HepG2 (cell line): ENCODE measurements around the gene MPHOSPH8. TPM values are rescaled to one million over a fixed set of nuclear protein-coding genes. Genes with fewer than 3 reads are reported as not detected.

Experiments
- ATAC-seq: fragments of 200-7000 bp; cut with Tn5 transposase; 3 replicates; pipeline ENCODE4 v1.9.1; 2020; ENCODE audit warnings: mild to moderate bottlenecking, moderate library complexity
- BruUV-seq: library from RNA; stranded (reverse); fragments of 400-500 nt; replicated peaks from 2 replicates; lab custom pipeline; 2021; lab: Mats Ljungman, UMichigan
- CTCF ChIA-PET: fragments of 300-600 bp; formaldehyde crosslinking; extraction: SDS; loops from one replicate; lab custom pipeline; 2021; ENCODE audit warnings: low total read pairs, inconsistent platforms, low intra/inter-chr PET ratio; lab: Yijun Ruan, JAX
- POLR2A ChIA-PET: fragments of 350-600 bp; sonication (Branson Sonifier 250); formaldehyde crosslinking; loops from one replicate; lab custom pipeline; 2020; ENCODE audit warnings: antibody characterized with exemption, inconsistent platforms; lab: Yijun Ruan, JAX
- DNase-seq: peaks from one replicate; pipeline ENCODE4 v3.0.0-alpha.2; 2015; ENCODE audit warnings: low spot score
- FAIRE-seq: peaks from 3 replicates; lab custom pipeline; 2011; peaks lifted over from hg19 to GRCh38; lab: Jason Lieb, UNC
- H2AFZ ChIP-seq: one replicate; pipeline ENCODE4 v1.6.1; 2011; ENCODE audit warnings: low read length, inconsistent platforms
- H3K27ac ChIP-seq: fragments of 300-600 bp; 3 replicates; pipeline ENCODE4 v1.8.0; 2011; ENCODE audit warnings: mixed run types, mild to moderate bottlenecking, mixed read lengths, low read length, inconsistent platforms; ENCODE audit not compliant: insufficient read depth; ENCODE audit errors: extremely low read length
- H3K27me3 ChIP-seq, 2 experiments: fragments of 200-600 bp in 1 of 2; 2 replicates in 1 of 2; 3 replicates in 1 of 2; pipeline versions ENCODE4 v1.6.0 to v1.8.0; 2011; ENCODE audit warnings: low read length in 2 of 2, mild to moderate bottlenecking in 2 of 2, moderate library complexity in 2 of 2, inconsistent platforms in 1 of 2; ENCODE audit not compliant: insufficient read depth in 2 of 2, control insufficient read depth in 1 of 2
- H3K36me3 ChIP-seq, 2 experiments: fragments of 200-600 bp in 1 of 2; replicated peaks in 1 of 2; 2 replicates in 1 of 2; 3 replicates in 1 of 2; pipeline versions ENCODE4 v1.5.1 to v1.8.0; 2011; ENCODE audit warnings: low read length in 2 of 2, inconsistent platforms in 1 of 2; ENCODE audit not compliant: insufficient read depth in 2 of 2, control insufficient read depth in 1 of 2
- H3K4me1 ChIP-seq: 2 replicates; pipeline ENCODE4 v1.5.1; 2012; ENCODE audit warnings: low read length, inconsistent platforms; ENCODE audit not compliant: insufficient read depth
- H3K4me2 ChIP-seq: 2 replicates; pipeline ENCODE4 v1.6.0; 2011; ENCODE audit warnings: low read depth, low read length, inconsistent platforms
- H3K4me3 ChIP-seq, 3 experiments: fragments of 200-600 bp in 1 of 3; sonication (generic), shearing (Covaris generic) in 1 of 3; replicated peaks in 1 of 3; 2 replicates each; pipeline ENCODE4 v1.5.1; 2011 to 2016; ENCODE audit warnings: low read length in 3 of 3, inconsistent platforms in 2 of 3, low read depth in 2 of 3, mild to moderate bottlenecking in 2 of 3, control low read depth in 1 of 3, mixed read lengths in 1 of 3; ENCODE audit not compliant: insufficient read depth in 1 of 3
- H3K79me2 ChIP-seq: one replicate; pipeline ENCODE4 v1.6.1; 2011; ENCODE audit warnings: low read length, inconsistent platforms; ENCODE audit not compliant: insufficient read depth
- H3K9ac ChIP-seq: 2 replicates; pipeline ENCODE4 v1.6.0; 2011; ENCODE audit warnings: mild to moderate bottlenecking, low read depth, low read length, inconsistent platforms; ENCODE audit not compliant: insufficient read depth
- H3K9me3 ChIP-seq: 2 replicates; pipeline ENCODE4 v1.5.1; 2012; ENCODE audit warnings: mild to moderate bottlenecking, low read length
- H4K20me1 ChIP-seq: 2 replicates; pipeline ENCODE4 v1.6.0; 2011; ENCODE audit warnings: inconsistent platforms, mild to moderate bottlenecking, low read length, moderate library complexity; ENCODE audit not compliant: insufficient read depth
- EZH2 ChIP-seq: conservative IDR thresholded peaks from 2 replicates; pipeline ENCODE4 v1.6.1; 2012; ENCODE audit warnings: mild to moderate bottlenecking, low read depth, low read length, moderate library complexity
- KAT8 ChIP-seq: IDR thresholded peaks from 2 replicates; pipeline ENCODE4 v1.6.1; 2016; ENCODE audit warnings: missing genetic modification reagents, missing compliant biosample characterization
- NFKB2 ChIP-seq: sonication (generic); formaldehyde crosslinking; IDR thresholded peaks from 2 replicates; pipeline ENCODE4 v1.4.0; 2020; ENCODE audit warnings: missing genetic modification reagents, borderline replicate concordance
- PPARG ChIP-seq: conservative IDR thresholded peaks from 2 replicates; pipeline ENCODE4 v1.6.1; 2016; ENCODE audit warnings: missing biosample characterization, missing genetic modification reagents
- SATB2 ChIP-seq: sonication (generic); formaldehyde crosslinking; IDR thresholded peaks from 2 replicates; pipeline ENCODE4 v1.5.0; 2020; ENCODE audit warnings: missing genetic modification reagents
- SNAI1 ChIP-seq: sonication (generic); formaldehyde crosslinking; IDR thresholded peaks from 2 replicates; pipeline ENCODE4 v1.5.0; 2020; ENCODE audit warnings: mild to moderate bottlenecking, missing genetic modification reagents, borderline replicate concordance
- SOX5 ChIP-seq: IDR thresholded peaks from 2 replicates; pipeline ENCODE4 v1.6.1; 2016; ENCODE audit warnings: borderline replicate concordance
- ZC3H4 ChIP-seq: sonication (generic); formaldehyde crosslinking; IDR thresholded peaks from 2 replicates; pipeline ENCODE4 v1.4.0; 2020; ENCODE audit warnings: missing genetic modification reagents, borderline replicate concordance
- ZFP90 ChIP-seq: sonication (generic); formaldehyde crosslinking; IDR thresholded peaks from 2 replicates; pipeline ENCODE4 v1.8.0; 2022; ENCODE audit warnings: missing genetic modification reagents, mild to moderate bottlenecking, inconsistent platforms, borderline replicate concordance
- ZNF484 ChIP-seq: sonication (generic); formaldehyde crosslinking; IDR thresholded peaks from 2 replicates; pipeline ENCODE4 v1.5.1; 2020; ENCODE audit warnings: mild to moderate bottlenecking, low read depth, missing genetic modification reagents, borderline replicate concordance
- ZNF549 ChIP-seq: sonication (generic); formaldehyde crosslinking; IDR thresholded peaks from 2 replicates; pipeline ENCODE4 v1.5.0; 2020; ENCODE audit warnings: missing genetic modification reagents
- WGBS: methylation state at CpG from one replicate; pipeline ENCODE4 v1.1.6; 2017; ENCODE audit warnings: low lambda C conversion rate; 5-methylcytosine and 5-hydroxymethylcytosine counted together
- in situ Hi-C: cut with HindIII; loops from 2 replicates; pipeline ENCODE4 v1.10.0; 2017; ENCODE audit warnings: low pct_unique_long_range_greater_than_20kb; ENCODE audit not compliant: extremely low pct_ligation_motif_present
- intact Hi-C: fragments of 100-400 bp; cut with micrococcal nuclease; formaldehyde crosslinking; loops from one replicate; pipeline ENCODE4 v1.10.0; 2022; ENCODE audit not compliant: unreplicated experiment
- polyA plus RNA-seq, 8 experiments: library from polyadenylated mRNA; depleted of rRNA in 3 of 8; stranded (reverse) in 7 of 8; unstranded in 1 of 8; fragments of >200 nt; fragmentation: Illumina TruSeq in 4 of 8; extraction: Trizol in 4 of 8; gene quantifications; 2 replicates each; pipeline versions ENCODE4 v1.2.1 to v1.2.3, GENCODE V29; 2011 to 2016; ENCODE audit warnings: low read depth in 4 of 8, missing spikeins in 1 of 8, mixed read lengths in 1 of 8; ENCODE audit not compliant: insufficient read depth in 1 of 8
- total RNA-seq, 5 experiments: library from RNA; depleted of rRNA; stranded (reverse); fragments of >200 nt; fragmentation: Illumina TruSeq; extraction: Trizol; gene quantifications; 2 replicates each; pipeline ENCODE4 v1.2.3, GENCODE V29; 2016; ENCODE audit warnings: low read depth in 1 of 5
- TF ChIP-seq, protein P1 (sequence below): sonication (generic); formaldehyde crosslinking; IDR thresholded peaks from 2 replicates; pipeline ENCODE4 v1.5.0; 2020; ENCODE audit warnings: mild to moderate bottlenecking, missing genetic modification reagents, borderline replicate concordance
- TF ChIP-seq, protein P2 (sequence below): sonication (generic); formaldehyde crosslinking; IDR thresholded peaks from 2 replicates; pipeline ENCODE4 v1.5.0; 2020; ENCODE audit warnings: mild to moderate bottlenecking, missing genetic modification reagents, moderate library complexity

Gene MPHOSPH8
- total and polyA plus RNA-seq, 2 of the 13 experiments (the other 11 are each of a cell fraction or from before 2014, with no cell fraction given) = 17.3 to 20.9 TPM

DNA sequence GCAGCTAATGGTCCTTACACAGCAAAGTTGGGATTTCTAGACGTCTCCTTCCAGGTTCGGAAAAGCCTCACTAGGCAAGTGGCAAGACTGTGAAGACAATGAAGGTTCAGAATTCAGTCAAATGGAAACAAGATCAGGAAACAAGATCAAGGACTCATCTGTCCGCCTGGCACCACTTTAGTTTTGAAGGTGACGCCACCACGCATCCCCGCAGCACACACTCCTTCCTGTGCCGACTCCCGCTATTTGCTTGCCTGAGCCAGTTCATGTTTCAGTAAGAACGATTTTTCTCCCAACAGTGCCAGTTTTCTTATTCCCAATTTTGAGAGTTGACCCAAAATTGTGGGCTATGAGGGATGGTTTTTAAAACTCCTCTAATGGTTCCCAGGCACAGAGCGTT, 41.4 kb downstream of the MPHOSPH8 start:
- 97% methylated on average over 10 of the region's 10 CpGs for WGBS
- H3K27me3 ChIP-seq = no peaks in the 10 kb centered on the region
- intact Hi-C loops = no loop called here
- ATAC-seq (no peak), DNase-seq (no peak), FAIRE-seq (no peak)
- BruUV-seq = no TSS peak
- H2AFZ ChIP-seq = no peak overlapping the region
- H3K9ac ChIP-seq = no peak overlapping the region
- no peak overlapping the region for H3K4me2 ChIP-seq
- no peak overlapping the region for H3K4me3 ChIP-seq
- peaks cover 15 to 55% of the 10 kb centered on the region in 2 experiments for H3K36me3 ChIP-seq
- no peaks in the 10 kb centered on the region for H3K79me2 ChIP-seq
- in situ Hi-C loops = no loop called here
- ChIA-PET CTCF (no interaction called here), POLR2A (no interaction called here)
- H3K4me1 ChIP-seq = no peaks in the 10 kb centered on the region
- H3K9me3 ChIP-seq = no peaks in the 10 kb centered on the region
- H3K27ac ChIP-seq = no peak overlapping the region
- H4K20me1 ChIP-seq = no peaks in the 10 kb centered on the region
- TF ChIP-seq SNAI1 = no peak
- TF ChIP-seq SOX5 (CRISPR knock-in tag) = no peak
- TF ChIP-seq, protein P1, sequence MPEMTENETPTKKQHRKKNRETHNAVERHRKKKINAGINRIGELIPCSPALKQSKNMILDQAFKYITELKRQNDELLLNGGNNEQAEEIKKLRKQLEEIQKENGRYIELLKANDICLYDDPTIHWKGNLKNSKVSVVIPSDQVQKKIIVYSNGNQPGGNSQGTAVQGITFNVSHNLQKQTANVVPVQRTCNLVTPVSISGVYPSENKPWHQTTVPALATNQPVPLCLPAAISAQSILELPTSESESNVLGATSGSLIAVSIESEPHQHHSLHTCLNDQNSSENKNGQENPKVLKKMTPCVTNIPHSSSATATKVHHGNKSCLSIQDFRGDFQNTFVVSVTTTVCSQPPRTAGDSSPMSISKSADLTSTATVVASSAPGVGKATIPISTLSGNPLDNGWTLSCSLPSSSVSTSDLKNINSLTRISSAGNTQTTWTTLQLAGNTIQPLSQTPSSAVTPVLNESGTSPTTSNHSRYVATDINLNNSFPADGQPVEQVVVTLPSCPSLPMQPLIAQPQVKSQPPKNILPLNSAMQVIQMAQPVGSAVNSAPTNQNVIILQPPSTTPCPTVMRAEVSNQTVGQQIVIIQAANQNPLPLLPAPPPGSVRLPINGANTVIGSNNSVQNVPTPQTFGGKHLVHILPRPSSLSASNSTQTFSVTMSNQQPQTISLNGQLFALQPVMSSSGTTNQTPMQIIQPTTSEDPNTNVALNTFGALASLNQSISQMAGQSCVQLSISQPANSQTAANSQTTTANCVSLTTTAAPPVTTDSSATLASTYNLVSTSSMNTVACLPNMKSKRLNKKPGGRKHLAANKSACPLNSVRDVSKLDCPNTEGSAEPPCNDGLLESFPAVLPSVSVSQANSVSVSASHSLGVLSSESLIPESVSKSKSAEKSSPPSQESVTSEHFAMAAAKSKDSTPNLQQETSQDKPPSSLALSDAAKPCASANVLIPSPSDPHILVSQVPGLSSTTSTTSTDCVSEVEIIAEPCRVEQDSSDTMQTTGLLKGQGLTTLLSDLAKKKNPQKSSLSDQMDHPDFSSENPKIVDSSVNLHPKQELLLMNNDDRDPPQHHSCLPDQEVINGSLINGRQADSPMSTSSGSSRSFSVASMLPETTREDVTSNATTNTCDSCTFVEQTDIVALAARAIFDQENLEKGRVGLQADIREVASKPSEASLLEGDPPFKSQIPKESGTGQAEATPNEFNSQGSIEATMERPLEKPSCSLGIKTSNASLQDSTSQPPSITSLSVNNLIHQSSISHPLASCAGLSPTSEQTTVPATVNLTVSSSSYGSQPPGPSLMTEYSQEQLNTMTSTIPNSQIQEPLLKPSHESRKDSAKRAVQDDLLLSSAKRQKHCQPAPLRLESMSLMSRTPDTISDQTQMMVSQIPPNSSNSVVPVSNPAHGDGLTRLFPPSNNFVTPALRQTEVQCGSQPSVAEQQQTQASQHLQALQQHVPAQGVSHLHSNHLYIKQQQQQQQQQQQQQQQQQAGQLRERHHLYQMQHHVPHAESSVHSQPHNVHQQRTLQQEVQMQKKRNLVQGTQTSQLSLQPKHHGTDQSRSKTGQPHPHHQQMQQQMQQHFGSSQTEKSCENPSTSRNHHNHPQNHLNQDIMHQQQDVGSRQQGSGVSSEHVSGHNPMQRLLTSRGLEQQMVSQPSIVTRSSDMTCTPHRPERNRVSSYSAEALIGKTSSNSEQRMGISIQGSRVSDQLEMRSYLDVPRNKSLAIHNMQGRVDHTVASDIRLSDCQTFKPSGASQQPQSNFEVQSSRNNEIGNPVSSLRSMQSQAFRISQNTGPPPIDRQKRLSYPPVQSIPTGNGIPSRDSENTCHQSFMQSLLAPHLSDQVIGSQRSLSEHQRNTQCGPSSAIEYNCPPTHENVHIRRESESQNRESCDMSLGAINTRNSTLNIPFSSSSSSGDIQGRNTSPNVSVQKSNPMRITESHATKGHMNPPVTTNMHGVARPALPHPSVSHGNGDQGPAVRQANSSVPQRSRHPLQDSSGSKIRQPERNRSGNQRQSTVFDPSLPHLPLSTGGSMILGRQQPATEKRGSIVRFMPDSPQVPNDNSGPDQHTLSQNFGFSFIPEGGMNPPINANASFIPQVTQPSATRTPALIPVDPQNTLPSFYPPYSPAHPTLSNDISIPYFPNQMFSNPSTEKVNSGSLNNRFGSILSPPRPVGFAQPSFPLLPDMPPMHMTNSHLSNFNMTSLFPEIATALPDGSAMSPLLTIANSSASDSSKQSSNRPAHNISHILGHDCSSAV = no peak
- TF ChIP-seq SATB2 (CRISPR knock-in tag) = no peak
- no peak for TF ChIP-seq ZNF549 (CRISPR knock-in tag)
- no peak for TF ChIP-seq ZNF484
- no peak for TF ChIP-seq ZC3H4
- TF ChIP-seq KAT8 (CRISPR knock-in tag) = no peak
- TF ChIP-seq, protein P2, sequence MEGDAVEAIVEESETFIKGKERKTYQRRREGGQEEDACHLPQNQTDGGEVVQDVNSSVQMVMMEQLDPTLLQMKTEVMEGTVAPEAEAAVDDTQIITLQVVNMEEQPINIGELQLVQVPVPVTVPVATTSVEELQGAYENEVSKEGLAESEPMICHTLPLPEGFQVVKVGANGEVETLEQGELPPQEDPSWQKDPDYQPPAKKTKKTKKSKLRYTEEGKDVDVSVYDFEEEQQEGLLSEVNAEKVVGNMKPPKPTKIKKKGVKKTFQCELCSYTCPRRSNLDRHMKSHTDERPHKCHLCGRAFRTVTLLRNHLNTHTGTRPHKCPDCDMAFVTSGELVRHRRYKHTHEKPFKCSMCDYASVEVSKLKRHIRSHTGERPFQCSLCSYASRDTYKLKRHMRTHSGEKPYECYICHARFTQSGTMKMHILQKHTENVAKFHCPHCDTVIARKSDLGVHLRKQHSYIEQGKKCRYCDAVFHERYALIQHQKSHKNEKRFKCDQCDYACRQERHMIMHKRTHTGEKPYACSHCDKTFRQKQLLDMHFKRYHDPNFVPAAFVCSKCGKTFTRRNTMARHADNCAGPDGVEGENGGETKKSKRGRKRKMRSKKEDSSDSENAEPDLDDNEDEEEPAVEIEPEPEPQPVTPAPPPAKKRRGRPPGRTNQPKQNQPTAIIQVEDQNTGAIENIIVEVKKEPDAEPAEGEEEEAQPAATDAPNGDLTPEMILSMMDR (CRISPR knock-in tag) = no peak
- no peak for TF ChIP-seq NFKB2
- no peak for TF ChIP-seq ZFP90 (CRISPR knock-in tag)
- TF ChIP-seq EZH2 = no peak
- TF ChIP-seq PPARG = no peak
